HG02642 (cell line): Measurements from ENCODE around the gene ZIC4.

Source experiments
- ATAC-seq: cut with Tn5 transposase; IDR thresholded peaks from one replicate; pipeline ENCODE4 v1.9.1; 2021; ENCODE audit warnings: mild to moderate bottlenecking; ENCODE audit not compliant: unreplicated experiment, poor library complexity

The ZIC4 gene

DNA sequence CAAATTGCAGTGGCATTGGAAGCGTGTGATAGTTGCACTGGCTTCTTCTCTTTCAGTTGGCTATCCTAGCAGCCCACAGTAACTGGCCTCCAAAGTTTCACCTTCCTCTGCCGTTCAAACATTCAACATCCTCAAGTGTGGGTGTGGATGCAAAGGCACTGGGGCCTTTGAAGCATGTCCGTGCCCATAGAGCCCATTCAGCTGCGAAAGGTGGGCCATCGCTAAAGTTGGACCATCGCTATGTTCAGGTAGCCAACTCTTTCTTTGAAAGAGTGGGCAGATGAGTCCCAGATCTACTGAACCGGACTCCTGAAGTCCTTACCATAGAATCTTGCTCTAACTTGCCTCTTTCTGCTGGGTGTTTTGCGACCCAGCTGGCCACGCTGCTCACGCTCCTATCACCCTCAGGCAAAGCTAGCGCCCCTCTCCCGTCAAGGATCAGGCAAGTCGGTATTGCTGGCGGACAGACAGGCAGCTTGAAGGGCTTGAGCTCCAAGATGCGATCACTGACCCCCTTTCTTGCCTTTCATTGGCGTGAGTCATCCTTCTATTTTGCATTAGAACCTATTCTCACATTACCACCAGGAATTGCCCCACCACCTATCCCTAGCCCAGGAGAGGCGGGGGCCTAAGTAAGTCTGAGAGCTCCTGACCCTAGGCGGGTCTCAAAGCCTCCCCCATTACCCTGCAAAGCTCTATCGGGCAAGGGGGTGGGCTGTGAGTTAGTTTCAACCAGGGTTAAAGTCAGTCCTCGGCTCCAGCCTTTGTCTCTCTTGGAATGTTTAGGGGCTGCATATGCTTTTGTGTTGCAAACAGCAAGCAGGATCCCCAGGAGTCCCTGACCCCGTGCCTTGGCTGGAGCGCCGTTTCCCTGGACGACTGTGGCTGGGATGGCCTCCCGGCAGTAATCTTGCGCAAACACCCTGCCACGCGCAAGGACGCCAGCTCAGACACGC is 28.7 kb downstream of the ZIC4 start:
- no peak for ATAC-seq

DNA sequence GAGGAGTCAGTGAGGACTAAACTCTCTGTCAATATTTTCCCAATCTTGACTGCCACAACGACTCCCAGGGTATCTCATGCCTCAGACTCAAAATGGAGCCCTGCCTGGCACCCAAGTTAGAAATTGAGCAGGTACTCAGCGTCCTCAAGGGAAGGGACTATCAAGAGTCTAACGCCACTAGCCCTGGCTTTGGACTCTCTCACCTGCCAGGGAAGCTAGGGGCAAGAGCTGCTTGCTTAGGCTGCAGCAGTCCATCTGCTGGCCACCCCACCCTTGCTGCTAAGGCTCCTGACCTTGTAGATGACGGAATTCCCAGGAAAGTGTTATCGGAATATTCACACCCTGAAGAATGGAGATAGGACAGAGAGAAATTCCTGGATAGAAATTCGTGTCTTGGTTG is 33.0 kb downstream of the ZIC4 start:
- ATAC-seq: no peak

DNA sequence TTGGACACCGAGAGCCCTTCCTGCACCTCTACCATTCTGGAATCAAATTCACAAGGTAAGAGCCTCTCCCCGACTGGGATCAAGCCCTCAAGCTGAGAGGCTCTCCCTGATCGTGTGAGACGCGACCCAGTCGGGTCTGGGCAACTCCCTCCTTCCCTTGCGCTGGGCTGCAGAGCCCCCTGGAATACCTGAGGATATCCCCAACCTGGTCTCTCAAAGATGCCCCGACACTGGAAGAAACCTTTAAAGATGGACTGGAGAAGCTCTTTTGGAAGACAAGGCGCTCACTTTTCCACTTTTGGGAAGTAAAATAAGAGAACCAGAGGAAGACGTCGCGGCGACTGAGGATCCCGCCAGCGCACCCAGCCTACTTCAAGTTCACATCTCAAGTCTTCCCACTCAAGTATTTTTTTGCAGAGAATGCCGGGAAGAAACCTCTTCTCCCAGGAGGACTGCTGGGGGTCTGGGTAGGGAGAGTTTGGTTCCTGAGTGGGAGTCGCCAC is 33.8 kb downstream of the ZIC4 start:
- ATAC-seq: no peak

- ATAC-seq: no peak
These were observed 34.5 kb downstream of the ZIC4 start for GRCh38 chr3:147371771-147372340.

DNA sequence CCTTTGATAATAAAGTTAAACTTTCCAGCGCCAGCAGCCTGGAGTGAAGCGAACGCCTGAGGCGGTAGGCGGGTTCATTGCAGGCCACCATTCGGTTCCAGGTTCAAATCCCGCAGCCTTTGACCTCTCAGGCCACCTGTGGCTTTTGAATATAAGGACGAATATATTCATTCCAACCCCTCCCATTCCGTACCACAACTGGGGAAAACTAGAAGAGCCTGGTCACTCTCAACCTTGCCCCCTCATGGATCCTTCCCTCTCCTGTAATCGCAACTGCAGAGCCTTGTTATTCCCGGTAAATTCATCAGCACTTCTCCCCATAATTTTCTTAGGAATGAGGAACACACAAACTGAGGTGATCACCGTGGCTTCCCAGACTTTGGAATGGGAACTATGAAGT is 35.2 kb downstream of the ZIC4 start:
- no peak for ATAC-seq

GRCh38 chr3:147370349-147370748 is 36.0 kb downstream of the ZIC4 start:
- ATAC-seq: no peak

DNA sequence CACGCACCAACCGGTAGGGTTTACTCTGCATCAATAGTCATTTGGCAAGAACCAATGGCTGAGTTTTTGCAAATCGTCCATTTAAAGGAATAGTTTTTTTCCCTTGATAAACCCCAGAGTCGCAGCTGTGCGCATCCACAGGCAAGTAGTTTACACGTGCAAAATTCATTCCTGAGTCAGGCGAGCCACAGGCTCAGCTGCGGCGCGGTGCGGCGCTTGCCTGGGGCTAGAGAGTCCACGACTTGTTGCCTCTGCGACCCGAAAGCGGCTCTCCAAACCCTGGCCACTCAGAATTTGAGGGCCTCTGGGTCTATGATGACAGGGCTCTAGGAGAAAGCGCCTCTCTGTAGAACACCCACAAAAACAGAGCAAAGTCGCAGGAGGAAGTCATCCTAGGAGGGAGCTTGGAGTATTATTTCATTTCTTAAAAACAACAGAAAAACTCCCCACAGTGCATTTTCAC is 36.7 kb downstream of the ZIC4 start:
- no peak for ATAC-seq

DNA sequence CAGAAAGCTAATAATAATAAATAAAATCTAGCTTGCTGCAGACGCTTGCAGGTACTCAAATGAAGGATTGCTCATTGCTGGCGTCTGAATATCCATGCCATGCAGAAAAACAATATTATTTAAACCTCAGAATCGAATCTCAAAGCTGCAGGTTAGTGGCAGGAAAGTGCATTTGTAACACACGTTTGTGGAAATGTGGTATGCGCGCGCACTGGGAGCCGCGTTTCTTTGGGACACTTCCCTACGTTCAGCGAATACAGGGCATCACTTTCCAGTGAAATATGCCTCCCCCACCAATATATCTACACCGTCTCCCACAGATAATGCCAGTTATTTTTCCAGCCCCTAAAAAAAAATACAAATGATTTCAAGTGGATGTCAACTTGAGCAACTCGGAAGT is 37.1 kb downstream of the ZIC4 start:
- no peak for ATAC-seq

DNA sequence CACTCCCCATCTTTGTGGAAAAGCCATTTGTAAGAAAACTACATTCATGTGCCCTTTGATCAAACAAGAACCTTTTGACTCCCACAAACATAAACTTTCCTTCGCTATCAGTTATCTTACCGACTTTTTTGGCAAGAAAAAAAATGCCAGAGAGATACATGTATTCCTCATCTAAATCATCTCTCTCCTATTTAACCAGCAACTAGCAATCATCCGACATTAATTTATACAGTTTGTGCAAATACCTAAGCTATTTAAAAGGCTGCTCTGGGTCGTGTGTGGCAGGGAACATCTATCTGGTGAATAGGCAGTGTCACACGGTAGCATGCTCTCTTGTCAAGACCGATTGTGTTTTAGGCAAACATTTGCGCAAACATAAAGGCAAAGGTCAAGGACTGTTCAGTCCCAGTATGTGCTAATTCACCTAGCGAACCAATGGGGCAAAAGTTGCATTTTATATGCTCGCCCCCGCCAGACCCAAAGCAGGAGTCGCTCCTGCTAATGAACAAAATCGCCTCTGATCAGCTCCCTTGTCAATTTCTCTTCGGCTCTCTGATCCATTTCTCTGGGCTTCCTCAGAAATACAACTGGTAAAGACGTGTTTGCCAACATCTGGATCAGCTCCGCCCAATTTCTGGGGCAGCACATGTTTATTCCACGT is 37.7 kb downstream of the ZIC4 start:
- no peak for ATAC-seq

- no peak for ATAC-seq
These were observed 38.2 kb downstream of the ZIC4 start for GRCh38 chr3:147368151-147368550.

GRCh38 chr3:147367676-147368075 is 38.7 kb downstream of the ZIC4 start:
- ATAC-seq: no peak

DNA sequence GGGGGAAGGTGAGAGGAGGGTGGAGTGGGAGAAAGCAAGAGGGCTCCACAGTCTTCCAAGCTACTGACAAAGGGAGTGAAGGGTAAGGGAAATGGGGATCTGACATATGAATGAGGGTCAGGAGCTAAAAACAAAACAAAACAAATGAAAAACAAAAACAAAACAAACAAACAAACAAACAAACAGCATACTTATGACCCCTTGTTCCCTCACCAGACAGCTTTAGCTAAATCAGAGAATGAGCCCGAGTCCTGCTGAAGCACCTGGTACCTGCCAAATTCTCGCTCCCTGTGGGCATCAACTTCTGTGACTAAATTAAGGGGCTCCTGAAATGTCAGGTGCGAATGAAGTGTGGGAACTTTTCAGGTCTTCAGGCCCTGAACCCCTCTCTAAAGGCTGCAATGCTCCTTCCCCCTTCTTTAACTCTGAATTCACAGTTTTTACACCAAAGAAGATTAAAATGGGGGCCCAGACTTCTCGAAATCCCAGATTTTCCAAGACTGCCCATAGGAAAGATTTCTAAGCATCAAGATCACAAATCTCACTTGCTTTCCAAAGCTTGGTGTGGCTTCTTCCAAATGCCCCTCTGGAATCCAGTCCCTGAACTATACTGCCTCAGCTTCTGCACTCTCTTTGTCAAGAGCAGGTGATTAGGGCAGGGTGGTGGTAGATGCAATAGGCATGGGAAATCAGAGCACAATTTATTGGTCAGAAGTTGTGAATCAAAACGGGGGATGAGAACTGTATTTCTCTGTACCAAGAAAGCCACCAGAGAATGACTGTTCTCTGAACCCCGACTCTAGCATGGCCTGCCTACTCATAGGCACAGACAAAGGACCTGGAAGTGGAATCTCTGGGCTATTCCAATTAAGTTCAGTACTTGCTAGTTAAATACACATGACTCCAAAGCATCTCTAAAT is 40.9 kb downstream of the ZIC4 start:
- no peak for ATAC-seq

DNA sequence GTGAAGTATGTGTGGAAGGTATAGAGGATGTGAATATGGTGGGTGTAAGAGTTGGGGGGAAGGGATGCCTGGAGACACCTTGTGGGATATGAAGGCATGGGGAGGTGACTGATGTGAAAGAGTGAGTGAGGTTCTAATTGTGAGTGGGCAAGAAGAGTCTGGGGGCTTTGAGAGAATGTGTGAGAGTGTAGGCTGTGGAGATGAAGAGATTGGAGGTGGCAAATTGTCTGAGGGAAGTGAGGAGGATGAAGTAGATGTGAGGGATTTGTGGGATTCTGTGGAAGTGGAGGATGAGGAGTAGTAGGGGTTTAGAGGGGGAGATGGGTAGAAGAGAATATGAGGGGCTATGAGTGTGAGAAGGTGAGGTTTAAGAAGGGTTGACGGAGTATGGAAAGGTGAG is 41.6 kb downstream of the ZIC4 start:
- no peak for ATAC-seq

DNA sequence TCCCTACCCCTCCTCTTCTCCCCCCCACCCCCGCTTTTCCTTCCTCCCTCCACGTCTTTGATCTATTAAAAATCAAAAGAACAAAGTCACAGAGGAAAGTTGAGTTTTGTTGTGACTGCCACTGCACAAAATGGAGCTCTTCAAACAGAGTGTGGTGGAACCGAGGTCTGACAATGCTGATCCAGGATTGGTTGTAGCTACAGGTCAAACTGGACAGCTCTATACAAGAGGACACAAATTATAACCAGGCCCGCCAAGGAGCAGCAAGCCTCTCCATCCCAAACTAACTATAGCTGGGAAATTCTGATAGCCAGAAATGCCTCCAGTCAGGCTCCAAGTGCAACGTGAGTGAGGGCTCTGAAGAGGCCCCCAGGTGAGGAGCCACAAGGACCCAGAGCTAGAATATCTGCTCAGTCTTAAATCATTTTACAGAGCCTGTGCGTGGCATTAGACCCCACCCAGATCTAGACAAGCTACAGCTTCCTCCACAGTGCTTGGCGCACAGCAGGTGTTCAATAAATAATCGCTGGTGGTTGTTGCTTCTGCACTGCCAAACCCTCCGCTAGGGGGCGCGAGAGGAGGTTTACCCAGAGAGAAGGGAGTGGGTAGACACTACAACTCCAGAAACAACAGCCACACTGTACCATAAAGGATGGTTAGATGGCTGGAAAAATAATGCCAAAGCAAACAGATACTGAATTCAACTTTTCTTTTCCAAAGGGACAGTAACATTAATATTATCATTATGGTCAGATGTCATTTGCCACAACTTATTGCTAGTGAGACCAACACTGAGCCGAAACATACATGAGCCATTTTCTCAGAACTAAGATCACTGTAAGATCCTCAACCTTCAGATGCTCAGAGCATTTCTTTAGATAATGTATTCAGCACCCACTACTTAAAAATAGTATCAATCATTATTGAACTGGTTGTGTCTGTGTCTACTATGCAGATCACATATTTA is 44.6 kb downstream of the ZIC4 start:
- peak; percentile 77 for ATAC-seq

DNA sequence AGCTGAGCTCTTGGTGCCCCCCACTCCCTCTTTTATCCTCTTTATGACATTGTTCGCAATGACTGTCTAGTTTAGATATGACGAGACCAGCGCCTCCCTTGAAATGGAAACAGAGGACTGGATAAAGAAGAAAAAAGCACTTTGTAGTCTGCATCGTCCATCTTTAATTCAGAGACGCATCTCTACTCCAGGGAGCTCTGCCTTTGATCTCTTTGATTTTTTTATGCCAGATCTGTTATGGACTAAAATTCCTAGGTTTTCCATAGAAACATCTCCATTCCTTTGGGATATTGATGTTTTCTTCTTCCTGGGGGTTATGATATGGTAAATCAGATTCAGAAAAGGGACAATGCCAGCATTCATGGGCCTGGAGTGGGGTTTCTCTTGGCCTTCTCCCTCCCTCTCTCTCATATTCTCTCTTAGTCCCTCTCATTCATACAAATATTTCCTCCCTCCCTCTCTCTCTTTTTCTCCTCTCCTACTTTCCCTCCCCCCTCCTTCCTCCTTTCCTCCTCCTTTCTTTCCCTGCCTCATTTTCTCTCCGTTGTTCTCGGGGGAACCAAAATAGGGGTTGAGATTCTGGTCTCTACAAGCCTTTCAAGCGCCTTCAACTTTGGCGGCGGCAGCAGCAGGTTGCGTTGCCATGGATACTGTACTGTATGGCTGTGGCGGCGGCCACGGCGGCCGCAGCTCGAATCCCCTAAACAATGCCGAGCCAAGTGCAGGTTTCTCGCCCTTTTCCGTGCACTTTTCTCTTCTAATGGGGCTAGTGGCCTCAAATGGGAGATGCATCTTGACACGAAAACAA is 45.5 kb downstream of the ZIC4 start:
- no peak for ATAC-seq

DNA sequence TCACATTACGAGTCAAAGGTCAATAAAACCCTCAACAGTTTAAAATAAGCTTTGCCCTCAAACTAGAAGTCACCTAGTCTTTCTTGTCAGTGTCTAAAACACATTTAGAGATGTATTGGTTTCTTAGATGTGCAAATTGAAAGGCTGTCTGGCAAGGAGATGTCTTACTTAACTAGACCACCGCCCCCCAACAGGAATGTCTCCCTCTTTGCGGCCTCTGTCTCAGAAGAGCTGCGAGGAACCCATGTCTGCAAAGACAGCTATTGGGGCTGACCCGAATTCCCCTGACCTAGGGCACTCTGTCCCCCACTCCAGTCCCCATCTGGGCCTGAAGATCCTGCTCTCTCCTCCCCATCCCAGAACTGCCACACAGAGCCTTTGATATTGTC is 46.3 kb downstream of the ZIC4 start:
- no peak for ATAC-seq

DNA sequence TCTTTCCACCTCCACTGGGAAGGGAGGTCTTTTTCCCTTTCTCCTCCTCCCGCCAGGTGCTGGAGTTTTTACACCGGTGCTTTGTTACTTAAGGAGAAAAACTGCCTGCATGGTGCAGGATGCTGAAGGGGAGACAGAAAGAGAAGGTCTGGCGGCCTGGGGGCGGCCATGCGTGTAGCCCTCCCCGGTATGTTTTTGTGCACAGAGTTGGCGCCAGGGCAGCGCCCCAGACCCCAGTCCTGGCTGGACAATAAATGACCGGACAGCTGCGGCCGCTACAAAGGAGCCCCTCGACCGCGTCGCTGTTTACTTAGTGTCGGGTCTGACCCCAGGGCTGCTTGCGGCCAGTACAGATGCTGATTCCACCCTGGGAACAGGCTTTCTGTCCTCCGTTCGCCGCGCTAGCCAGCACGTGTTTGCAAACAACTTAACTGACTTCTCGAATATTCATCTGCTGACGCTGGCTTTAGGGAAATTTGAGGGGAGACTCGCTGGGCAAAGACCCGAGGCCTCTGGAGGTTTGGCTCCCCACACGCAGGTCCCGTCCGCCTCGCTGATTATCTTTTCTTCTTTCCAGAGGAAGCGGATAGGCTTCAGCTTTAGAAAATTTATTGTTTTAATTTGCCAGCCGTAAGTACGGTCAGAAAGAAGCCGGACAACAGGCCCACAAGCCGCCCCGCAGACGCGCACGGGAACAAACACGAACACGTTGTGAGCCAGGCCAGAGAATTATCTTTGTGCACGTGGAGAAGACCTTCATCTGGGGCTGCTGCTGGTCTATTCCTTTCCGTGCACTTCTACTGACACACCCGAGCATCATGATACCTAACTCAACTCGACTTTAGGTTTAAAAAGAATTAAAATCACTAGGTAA is 46.9 kb downstream of the ZIC4 start:
- no peak for ATAC-seq
